GM21515 (cell line): ENCODE measurements around the gene PPP1R14B.

Experiments used
- ATAC-seq: cut with Tn5 transposase; IDR thresholded peaks from one replicate; pipeline ENCODE4 v1.9.1; 2021; ENCODE audit not compliant: unreplicated experiment

Gene PPP1R14B

DNA sequence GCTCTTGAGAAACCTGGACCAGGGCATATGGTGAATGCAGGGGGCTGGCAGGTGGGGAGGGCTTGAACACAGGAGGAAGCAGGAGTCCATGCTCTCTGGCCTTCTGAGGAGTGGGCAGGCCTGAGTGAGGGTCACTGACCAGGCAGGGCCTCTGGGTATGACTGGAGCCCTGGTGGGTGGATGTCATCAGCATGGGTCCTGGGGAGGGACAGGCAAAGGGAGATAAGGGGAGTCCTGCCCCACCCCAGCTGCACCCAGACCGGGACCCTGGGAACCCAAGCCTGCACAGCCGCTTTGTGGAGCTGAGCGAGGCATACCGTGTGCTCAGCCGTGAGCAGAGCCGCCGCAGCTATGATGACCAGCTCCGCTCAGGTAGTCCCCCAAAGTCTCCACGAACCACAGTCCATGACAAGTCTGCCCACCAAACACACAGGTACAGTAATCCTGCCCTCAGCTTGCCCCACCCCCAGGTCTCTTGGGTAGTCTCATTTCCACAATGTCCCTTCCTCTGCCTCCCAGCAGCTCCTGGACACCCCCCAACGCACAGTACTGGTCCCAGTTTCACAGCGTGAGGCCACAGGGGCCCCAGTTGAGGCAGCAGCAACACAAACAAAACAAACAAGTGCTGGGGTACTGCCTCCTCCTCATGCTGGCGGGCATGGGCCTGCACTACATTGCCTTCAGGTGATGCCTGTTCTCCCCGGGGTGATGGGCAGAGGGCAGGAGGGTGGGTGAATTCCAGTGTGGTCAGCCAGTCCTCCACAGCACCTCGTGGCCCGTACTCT, 14.4 kb downstream of the PPP1R14B start:
- no peak for ATAC-seq

DNA sequence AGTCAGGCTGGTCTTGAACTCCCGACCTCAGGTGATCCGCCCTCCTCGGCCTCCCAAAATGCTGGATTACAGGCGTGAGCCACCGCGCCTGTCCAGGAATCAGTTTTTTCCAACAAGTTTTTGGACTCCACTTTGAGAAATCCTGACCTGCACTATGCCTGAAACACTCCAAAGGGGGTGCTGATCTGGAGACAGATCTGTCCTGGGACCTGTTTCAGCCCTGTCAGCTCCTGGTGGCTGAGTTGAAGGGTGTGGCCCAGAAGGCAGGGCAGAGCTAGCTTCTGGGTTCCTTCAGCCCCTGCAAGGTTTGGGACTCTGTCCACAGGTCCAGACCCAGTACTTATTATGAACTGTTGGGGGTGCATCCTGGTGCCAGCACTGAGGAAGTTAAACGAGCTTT, 15.2 kb downstream of the PPP1R14B start:
- ATAC-seq = no peak

- no peak for ATAC-seq
These were observed 15.8 kb downstream of the PPP1R14B start for GRCh38 chr11:64230985-64231365.

DNA sequence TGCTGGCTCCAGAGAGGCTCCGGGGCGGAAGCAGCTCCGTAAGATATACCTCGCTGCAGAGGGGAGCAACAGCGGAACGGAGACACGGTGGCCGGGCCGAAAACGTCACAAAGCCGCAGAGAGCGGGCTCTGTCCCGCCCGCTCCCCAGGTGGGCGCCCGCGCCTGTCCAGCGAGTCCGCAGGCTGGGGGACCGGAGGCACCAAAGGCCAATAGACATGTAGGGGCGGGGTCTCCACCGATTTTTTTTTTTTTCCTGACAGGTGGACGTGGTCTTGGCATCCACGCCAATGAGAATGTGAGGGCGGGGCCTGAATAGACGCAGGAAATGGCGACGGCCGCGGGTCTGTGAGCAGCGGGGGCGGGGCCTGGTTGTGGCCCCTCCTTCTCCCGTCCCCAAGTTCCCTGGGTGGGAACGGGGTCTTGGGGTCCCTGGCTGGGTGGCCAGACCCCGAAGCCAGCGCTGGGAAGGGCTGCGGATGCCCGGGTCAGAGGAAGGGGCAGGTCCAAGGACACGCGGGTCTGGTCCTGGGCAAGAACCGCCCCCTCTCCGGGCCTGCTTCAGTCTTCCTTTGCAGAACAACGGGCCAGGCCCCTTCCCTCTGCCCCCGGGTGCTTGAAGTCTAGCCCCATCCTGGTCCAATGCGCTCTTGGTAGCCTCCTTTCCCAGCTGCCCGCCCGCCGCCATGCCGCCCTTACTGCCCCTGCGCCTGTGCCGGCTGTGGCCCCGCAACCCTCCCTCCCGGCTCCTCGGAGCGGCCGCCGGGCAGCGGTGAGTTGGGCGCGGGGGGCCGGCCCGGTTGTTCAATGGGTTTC, 16.4 kb downstream of the PPP1R14B start, which contains the start of gene DNAJC4:
TSS of gene DNAJC4 (plus strand) at position 378 of the 814 bp plus-strand sequence. CDS start at position 685, 307 bp downstream.
- ATAC-seq = peak; percentile 33

GRCh38 chr11:64229744-64230170, 17.0 kb downstream of the PPP1R14B start:
- ATAC-seq = no peak

- no peak for ATAC-seq
These were observed 17.5 kb downstream of the PPP1R14B start for GRCh38 chr11:64229090-64229743.

DNA sequence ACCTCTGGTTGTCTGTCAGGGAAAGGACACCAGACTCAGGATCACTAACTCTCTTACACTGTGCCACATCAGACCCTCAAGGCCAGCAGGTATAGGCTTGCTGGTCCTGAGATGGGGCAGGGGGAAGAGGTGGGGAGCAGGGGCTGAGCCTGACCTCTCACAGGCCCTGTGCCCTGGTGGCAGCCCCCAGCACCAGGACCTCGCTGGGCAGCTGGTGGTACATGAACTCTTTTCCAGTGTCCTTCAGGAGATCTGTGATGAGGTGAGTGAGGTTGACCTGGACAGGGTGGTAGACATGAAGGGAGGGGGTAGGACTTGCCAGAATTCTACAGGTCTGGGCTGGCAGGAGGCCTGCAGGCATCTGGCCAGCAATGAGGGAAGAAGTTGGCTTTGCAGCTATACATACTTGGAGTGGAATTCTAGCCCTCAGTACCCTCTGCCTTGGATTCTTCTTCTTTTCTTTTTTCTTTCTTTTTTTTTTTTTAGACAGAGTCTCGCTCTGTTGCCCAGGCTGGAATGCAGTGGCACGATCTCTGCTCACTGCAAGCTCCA, 19.3 kb downstream of the PPP1R14B start:
- ATAC-seq = no peak

- no peak for ATAC-seq
These were observed 20.2 kb downstream of the PPP1R14B start for GRCh38 chr11:64226507-64227051.

GRCh38 chr11:64225608-64226506, 20.9 kb downstream of the PPP1R14B start, which contains the start of the genes NUDT22 and TRPT1:
Gene NUDT22, plus strand, starts transcription at chr11:64226274. Its CDS starts 379 bp downstream, at chr11:64226653.
Gene TRPT1, minus strand, starts transcription at chr11:64226186. Its CDS starts 326 bp downstream, at chr11:64225860.
- peak; percentile 52 for ATAC-seq

DNA sequence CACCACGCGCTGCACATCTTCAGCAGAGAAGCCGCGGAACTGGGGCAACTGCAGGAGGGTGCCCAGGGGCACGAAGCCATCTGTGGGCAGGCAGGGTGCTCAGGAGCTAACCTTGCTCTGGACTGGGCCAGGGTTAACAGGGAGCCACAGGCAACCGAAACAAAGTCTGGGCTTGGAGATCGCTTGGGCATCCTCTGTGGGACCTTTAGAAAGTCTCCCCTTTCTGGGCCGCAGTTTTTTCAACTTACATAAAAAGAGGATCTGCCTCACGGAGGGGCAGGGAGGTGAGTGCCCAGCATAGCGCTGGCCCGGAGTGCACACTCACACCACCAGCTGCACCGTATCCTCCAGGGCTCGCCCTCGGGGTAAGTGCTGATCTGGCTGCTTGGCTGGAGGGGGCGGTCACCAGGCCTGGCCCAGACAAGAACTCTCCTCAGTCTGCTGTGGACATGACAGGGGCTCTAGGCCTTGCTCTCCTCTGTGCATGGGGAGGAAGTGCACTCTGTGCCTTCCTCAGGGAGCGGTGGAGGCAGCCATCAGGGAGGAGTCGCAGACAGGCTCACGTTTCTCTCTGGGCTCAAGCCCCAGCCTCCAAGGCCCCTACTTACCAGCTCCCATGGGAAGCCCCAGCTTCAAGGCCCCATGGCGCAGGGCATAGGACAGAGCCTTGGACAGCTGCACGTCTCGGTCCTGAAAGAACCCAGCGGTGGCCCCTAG, 21.7 kb downstream of the PPP1R14B start:
- no peak for ATAC-seq

DNA sequence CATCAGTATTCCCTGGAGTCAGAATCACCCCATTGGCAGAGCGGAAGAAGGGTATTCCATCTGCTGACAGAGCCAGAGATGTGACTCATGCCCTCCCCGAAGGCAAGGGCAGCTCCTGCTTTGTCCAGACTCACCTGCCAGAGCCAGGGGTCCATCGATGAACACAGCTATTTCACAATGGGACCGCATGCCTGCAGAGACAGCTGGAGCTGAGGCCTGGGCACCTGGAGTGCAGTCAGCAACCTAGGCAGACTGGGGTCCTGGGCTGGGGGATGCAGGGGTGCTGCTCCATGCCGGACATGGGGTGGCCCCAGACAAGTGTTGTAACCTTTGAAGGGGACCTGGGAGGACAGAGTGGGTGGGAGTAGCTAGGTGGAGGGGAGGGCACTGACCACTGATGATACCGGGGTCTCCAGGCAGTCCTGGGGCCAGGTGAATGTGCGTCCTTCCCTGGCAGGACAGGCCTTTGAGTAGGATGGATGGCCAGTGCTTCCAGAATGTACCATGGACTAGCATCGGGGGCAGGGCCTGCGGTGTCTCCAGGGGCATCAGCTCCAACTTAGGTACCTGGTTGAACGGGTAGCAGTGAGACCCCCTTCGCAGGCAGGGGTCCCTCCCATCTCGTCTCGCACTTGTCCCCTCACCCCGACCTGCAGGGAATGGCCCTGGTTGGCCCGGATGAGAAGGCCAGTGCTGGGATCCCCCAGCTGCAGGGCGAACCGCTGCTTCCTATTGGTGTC, 22.4 kb downstream of the PPP1R14B start:
- no peak for ATAC-seq

DNA sequence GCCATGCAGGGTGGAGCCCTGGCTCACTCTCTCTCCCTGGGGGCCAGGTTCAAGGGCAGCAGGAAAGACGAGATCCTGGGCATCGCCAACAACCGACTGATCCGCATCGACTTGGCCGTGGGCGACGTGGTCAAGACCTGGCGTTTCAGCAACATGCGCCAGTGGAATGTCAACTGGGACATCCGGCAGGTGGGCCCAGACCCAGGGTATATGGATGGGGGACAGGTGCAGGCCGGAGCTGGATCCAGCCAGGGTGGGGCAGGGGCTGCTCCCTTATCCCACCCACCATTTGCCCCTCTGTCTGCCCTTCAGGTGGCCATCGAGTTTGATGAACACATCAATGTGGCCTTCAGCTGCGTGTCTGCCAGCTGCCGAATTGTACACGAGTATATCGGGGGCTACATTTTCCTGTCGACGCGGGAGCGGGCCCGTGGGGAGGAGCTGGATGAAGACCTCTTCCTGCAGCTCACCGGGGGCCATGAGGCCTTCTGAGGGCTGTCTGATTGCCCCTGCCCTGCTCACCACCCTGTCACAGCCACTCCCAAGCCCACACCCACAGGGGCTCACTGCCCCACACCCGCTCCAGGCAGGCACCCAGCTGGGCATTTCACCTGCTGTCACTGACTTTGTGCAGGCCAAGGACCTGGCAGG, 23.6 kb downstream of the PPP1R14B start:
- ATAC-seq = no peak

DNA sequence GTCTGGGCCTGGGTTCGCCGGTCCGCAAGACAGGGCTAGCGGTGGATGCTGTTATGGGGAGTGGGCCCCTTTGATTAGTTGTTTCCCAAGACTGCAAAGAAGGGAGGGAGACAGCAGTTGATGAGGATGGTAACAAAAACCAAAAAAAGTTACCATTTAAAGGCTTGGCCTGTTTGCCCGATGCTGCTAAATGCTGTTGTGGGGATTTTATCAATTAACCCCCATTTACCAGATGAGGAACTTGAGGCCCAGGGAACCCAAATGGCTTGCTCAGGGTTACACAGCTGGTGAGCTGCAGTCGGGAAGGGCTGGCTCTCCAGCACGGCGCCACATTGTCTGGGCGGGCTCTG, 24.1 kb downstream of the PPP1R14B start:
- ATAC-seq = no peak

- ATAC-seq = no peak
These were observed 25.9 kb downstream of the PPP1R14B start for GRCh38 chr11:64220798-64221197.

DNA sequence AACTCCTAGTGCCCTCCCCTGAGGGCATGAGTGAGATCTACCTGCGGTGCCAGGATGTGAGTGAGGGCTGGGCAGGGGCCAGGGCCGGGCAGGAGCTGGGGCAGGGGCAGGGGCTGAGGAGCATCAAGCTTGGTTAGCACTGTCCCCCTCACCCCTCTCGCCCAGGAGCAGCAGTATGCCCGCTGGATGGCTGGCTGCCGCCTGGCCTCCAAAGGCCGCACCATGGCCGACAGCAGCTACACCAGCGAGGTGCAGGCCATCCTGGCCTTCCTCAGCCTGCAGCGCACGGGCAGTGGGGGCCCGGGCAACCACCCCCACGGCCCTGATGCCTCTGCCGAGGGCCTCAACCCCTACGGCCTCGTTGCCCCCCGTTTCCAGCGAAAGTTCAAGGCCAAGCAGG, 26.5 kb downstream of the PPP1R14B start:
- ATAC-seq = no peak

GRCh38 chr11:64219755-64220154, 27.0 kb downstream of the PPP1R14B start:
- ATAC-seq = no peak

DNA sequence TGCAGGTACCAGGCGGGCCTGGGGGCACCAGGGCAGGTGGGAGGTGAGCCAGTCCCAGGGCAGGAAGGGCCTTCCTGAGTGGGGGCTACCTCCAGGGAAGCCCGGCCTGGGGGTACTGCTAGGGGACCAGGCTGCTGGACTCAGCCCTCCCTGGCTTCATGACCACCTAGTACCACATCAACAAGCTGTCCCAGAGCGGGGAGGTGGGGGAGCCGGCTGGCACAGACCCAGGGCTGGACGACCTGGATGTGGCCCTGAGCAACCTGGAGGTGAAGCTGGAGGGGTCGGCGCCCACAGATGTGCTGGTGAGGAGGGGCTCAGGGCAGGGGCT, 27.4 kb downstream of the PPP1R14B start:
- ATAC-seq = no peak
